HG03103 (cell line): ENCODE data around the gene ZNF200.

ENCODE experiments used
- ATAC-seq: cut with Tn5 transposase; IDR thresholded peaks from one replicate; pipeline ENCODE4 v1.9.1; 2021; ENCODE audit warnings: low read depth; ENCODE audit not compliant: unreplicated experiment

Gene ZNF200

GRCh38 chr16:3254309-3254708, 19.4 kb upstream of the ZNF200 start:
- ATAC-seq, result no peak

- no peak for ATAC-seq
Observed at GRCh38 chr16:3252967-3253366, 18.0 kb upstream of the ZNF200 start.

- no peak for ATAC-seq
Observed at GRCh38 chr16:3249451-3249850, 14.5 kb upstream of the ZNF200 start.

GRCh38 chr16:3249020-3249419, 14.1 kb upstream of the ZNF200 start:
- ATAC-seq, result no peak

- no peak for ATAC-seq
Observed at GRCh38 chr16:3248596-3248995, 13.6 kb upstream of the ZNF200 start.

GRCh38 chr16:3246876-3247275, 11.9 kb upstream of the ZNF200 start:
- ATAC-seq, result no peak

- no peak for ATAC-seq
Observed at GRCh38 chr16:3246002-3246401, 11.0 kb upstream of the ZNF200 start.

- ATAC-seq, result no peak
Observed at GRCh38 chr16:3243882-3244281, 8.9 kb upstream of the ZNF200 start.

GRCh38 chr16:3242709-3243108, 7.8 kb upstream of the ZNF200 start:
- no peak for ATAC-seq

- ATAC-seq, result no peak
Observed at GRCh38 chr16:3241761-3242160, 6.8 kb upstream of the ZNF200 start.

- ATAC-seq, result no peak
Observed at GRCh38 chr16:3235856-3236669, 1.1 kb upstream of the ZNF200 start.

GRCh38 chr16:3234543-3234856, 458 bp downstream of the ZNF200 start:
- no peak for ATAC-seq

- ATAC-seq, result no peak
Observed at GRCh38 chr16:3223913-3224515, 10.9 kb downstream of the ZNF200 start.

- ATAC-seq, result no peak
Observed at GRCh38 chr16:3220839-3221238, 14.1 kb downstream of the ZNF200 start.

- ATAC-seq, result no peak
Observed at GRCh38 chr16:3216263-3216640, 18.7 kb downstream of the ZNF200 start.

- ATAC-seq, result no peak
Observed at GRCh38 chr16:3215601-3216262, 19.2 kb downstream of the ZNF200 start.

- no peak for ATAC-seq
Observed at GRCh38 chr16:3214904-3215600, 19.9 kb downstream of the ZNF200 start.

- no peak for ATAC-seq
Observed at GRCh38 chr16:3212567-3212966, 22.4 kb downstream of the ZNF200 start.

GRCh38 chr16:3212006-3212405, 23.0 kb downstream of the ZNF200 start:
- no peak for ATAC-seq

- ATAC-seq, result no peak
Observed at GRCh38 chr16:3207086-3207953, 27.6 kb downstream of the ZNF200 start.
